Naive B cell (primary cell): ENCODE data around the gene C5orf24. TPM values are rescaled to one million over a fixed set of nuclear protein-coding genes. Genes with fewer than 3 reads are reported as not detected.
A peak's percentile ranks its signal among the peaks of the same experiment; 100 is the strongest.
"Not testable (repeated sequence)": the region's sequence is repeated elsewhere in the genome, so short reads cannot be mapped to it uniquely, and the experiment has no call there.

Experiments used
- ATAC-seq, 2 donors: fragments of 150-1000 bp; cut with Tn5 transposase; 2 replicates each; pipeline ENCODE4 v1.10.0; 2021; ENCODE audit warnings: low read depth in 2 of 2, mild to moderate bottlenecking in 2 of 2, moderate library complexity in 2 of 2
- DNase-seq: peaks from one replicate; pipeline ENCODE4 v3.0.0; 2022
- H3K27ac Mint-ChIP-seq, 6 donors: one replicate each; pipeline ENCODE4 v1.8.0; 2020 to 2022; ENCODE audit warnings: mild to moderate bottlenecking in 6 of 6, mixed read lengths in 6 of 6, moderate library complexity in 5 of 6, inconsistent platforms in 2 of 6
- H3K27me3 Mint-ChIP-seq, 3 donors: one replicate each; pipeline ENCODE4 v1.8.0; 2021 to 2022; ENCODE audit warnings: mixed read lengths in 3 of 3, mild to moderate bottlenecking in 1 of 3
- H3K36me3 Mint-ChIP-seq, 2 donors: one replicate each; pipeline ENCODE4 v1.8.0; 2020 to 2022; ENCODE audit warnings: mixed read lengths in 2 of 2, inconsistent platforms in 1 of 2, mild to moderate bottlenecking in 1 of 2
- H3K4me1 Mint-ChIP-seq, 3 donors: one replicate each; pipeline ENCODE4 v1.8.0; 2020 to 2022; ENCODE audit warnings: mixed read lengths in 3 of 3, inconsistent platforms in 1 of 3, mild to moderate bottlenecking in 1 of 3, moderate library complexity in 1 of 3
- H3K4me3 Mint-ChIP-seq, 8 donors: one replicate each; pipeline ENCODE4 v1.8.0; 2020 to 2022; ENCODE audit warnings: mild to moderate bottlenecking in 8 of 8, mixed read lengths in 8 of 8, moderate library complexity in 8 of 8, inconsistent platforms in 2 of 8
- H3K9me3 Mint-ChIP-seq, 7 donors: one replicate each; pipeline ENCODE4 v1.8.0; 2020 to 2022; ENCODE audit warnings: mixed read lengths in 7 of 7, mild to moderate bottlenecking in 5 of 7, inconsistent platforms in 2 of 7, moderate library complexity in 1 of 7
- polyA plus RNA-seq, 6 donors: library from polyadenylated mRNA; unstranded; fragments of 300-500 nt; fragmentation: Illumina TruSeq; gene quantifications; one replicate each; pipeline ENCODE4 v1.2.3, GENCODE V29; 2021; ENCODE audit warnings: low read depth in 6 of 6

Gene C5orf24
- polyA plus RNA-seq, 6 donors from 2014 or later, result 5.7 to 15.3 (median 12.0) TPM

DNA sequence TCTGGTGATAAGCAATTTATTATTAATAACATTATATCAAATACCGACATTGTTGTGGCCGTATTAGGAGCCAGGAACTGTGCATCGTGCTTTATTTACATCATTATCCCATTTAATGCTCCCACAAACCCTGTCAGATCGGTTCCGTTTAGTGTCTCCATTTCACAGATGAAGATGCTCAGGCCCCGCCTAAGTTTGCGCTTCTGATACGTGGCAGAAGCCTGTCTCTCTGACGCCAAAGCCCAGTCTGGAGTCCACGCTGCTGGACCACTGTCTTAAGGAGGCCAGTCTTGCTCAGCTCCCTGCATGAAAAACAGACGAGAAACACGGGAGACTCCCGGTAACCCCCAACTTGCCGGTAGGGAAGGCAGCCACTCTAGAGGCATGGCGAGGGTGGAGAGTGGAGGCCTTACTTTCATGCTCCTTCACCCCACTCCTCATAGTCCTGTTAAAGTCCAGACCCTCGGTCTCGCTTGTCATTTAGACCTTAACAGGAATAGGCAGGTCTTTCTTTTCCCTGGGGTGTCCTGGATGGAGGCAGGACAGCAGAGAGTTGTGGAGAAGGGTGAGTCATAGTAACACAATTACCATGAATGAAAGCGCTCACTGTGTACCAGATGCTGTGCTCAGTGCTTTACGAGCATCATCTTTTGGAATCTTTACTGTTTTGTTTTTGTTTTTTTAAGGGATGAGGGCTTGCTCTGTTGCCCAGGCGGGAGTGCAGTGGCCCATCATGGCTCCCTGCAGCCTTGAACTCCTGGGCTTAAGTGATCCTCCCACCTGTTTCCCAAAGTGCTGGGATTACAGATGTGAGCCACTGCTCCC, 29.3 kb downstream of the C5orf24 start:
- no peaks in the 10 kb centered on the region for H3K9me3 Mint-ChIP-seq
- ATAC-seq (peak; percentile 9 to 20), DNase-seq (no peak)
- peak overlapping the region; percentile 95 to 98 (median 96) for H3K27ac Mint-ChIP-seq
- H3K4me1 Mint-ChIP-seq, result peaks cover 30 to 55% (median 53%) of the 10 kb centered on the region in 3 donors
- H3K4me3 Mint-ChIP-seq, result peak overlapping the region; percentile 94 to 99 (median 96)
- no peaks in the 10 kb centered on the region for H3K36me3 Mint-ChIP-seq
- no peaks in the 10 kb centered on the region for H3K27me3 Mint-ChIP-seq

- Mint-ChIP-seq H3K4me1 (peaks cover 36 to 61% (median 61%) of the 10 kb centered on the region in 3 donors), H3K27ac (peak overlapping the region; percentile 14 to 85 (median 48)), H3K27me3 (no peaks in the 10 kb centered on the region), H3K4me3 (peak overlapping the region in 6 of 8 donors; percentile 6 to 97 (median 67)), H3K36me3 (no peaks in the 10 kb centered on the region), H3K9me3 (no peaks in the 10 kb centered on the region)
- ATAC-seq (no peak), DNase-seq (no peak)
Measured at GRCh38 chr5:134877159-134877558, 31.4 kb downstream of the C5orf24 start.

DNA sequence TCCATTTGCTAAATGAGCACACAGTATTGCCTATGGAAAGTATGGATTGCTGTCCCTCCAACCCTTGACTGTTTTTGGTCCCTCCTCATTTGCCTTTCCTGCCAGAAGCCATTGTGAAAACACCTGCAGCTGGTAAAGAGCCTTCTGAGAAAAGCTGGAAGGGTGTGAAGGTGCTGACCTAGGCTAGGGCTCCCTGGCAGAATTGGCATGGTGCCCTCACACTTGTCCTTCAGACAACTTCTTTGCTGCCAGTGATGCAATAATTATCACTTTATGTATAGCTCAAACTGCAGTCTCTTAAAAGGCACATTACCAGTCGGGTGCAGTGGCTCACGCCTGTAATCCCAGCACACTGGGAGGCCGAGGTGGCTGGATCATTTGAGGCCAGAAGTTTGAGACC, 32.6 kb downstream of the C5orf24 start:
- DNase-seq (no peak), ATAC-seq (no peak)
- H3K36me3 Mint-ChIP-seq, result no peaks in the 10 kb centered on the region
- no peaks in the 10 kb centered on the region for H3K9me3 Mint-ChIP-seq
- H3K27me3 Mint-ChIP-seq, result no peaks in the 10 kb centered on the region
- peaks cover 35 to 62% (median 58%) of the 10 kb centered on the region in 3 donors for H3K4me1 Mint-ChIP-seq
- H3K4me3 Mint-ChIP-seq, result peak overlapping the region in 1 of 8 donors; percentile 58
- H3K27ac Mint-ChIP-seq, result peak overlapping the region in 3 of 6 donors; percentile 29 to 60 (median 56)

- Mint-ChIP-seq H3K27me3 (no peaks in the 10 kb centered on the region), H3K27ac (peak overlapping the region in 1 of 6 donors; percentile 46), H3K4me3 (peak overlapping the region in 2 of 8 donors; percentile 4 to 53), H3K9me3 (no peaks in the 10 kb centered on the region), H3K4me1 (peaks cover 32 to 58% (median 55%) of the 10 kb centered on the region in 3 donors), H3K36me3 (no peaks in the 10 kb centered on the region)
- ATAC-seq (no peak), DNase-seq (no peak)
Measured at GRCh38 chr5:134879456-134879855, 33.7 kb downstream of the C5orf24 start.

GRCh38 chr5:134880937-134881336, 35.2 kb downstream of the C5orf24 start:
- not testable (repeated sequence) for H3K27me3 Mint-ChIP-seq, DNase-seq, ATAC-seq, H3K9me3 Mint-ChIP-seq, H3K36me3 Mint-ChIP-seq, H3K4me3 Mint-ChIP-seq
- H3K4me1 Mint-ChIP-seq, result peaks cover 32 to 55% (median 53%) of the 10 kb centered on the region in 3 donors
- H3K27ac Mint-ChIP-seq, result peak overlapping the region in 1 of 6 donors; percentile 54

- DNase-seq, ATAC-seq, H3K27me3 Mint-ChIP-seq, H3K4me3 Mint-ChIP-seq, H3K36me3 Mint-ChIP-seq, H3K27ac Mint-ChIP-seq, H3K9me3 Mint-ChIP-seq: not testable (repeated sequence)
- H3K4me1 Mint-ChIP-seq, result peaks cover 26 to 53% (median 45%) of the 10 kb centered on the region in 3 donors
Measured at GRCh38 chr5:134881711-134882110, 35.9 kb downstream of the C5orf24 start.

DNA sequence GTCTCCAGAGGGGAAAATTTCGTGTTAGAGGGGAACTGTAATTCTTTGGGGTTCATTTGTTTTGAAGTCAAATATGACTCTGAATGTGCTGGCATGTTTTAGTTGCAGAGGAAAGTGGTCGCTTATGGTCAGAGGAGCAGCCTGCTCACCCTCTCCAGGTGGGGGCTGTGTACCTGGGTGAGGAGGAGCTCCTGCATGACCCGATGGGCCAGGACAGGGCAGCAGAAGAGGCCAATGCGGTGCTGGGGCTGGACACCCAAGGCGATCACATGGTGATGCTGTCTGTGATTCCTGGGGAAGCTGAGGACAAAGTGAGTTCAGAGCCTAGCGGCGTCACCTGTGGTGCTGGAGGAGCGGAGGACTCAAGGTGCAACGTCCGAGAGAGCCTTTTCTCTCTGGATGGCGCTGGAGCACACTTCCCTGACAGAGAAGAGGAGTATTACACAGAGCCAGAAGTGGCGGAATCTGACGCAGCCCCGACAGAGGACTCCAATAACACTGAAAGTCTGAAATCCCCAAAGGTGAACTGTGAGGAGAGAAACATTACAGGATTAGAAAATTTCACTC, 41.9 kb downstream of the C5orf24 start:
- Mint-ChIP-seq H3K27ac (peak overlapping the region in 2 of 6 donors; percentile 60 to 70), H3K4me3 (no peak overlapping the region)

GRCh38 chr5:134889335-134889734, 43.6 kb downstream of the C5orf24 start:
- DNase-seq, result no peak
- Mint-ChIP-seq H3K4me1 (peaks cover 14 to 20% (median 19%) of the 10 kb centered on the region in 3 donors), H3K36me3 (peaks cover 14 to 19% of the 10 kb centered on the region in 2 donors), H3K9me3 (no peaks in the 10 kb centered on the region), H3K27me3 (no peaks in the 10 kb centered on the region), H3K27ac (no peak overlapping the region), H3K4me3 (no peak overlapping the region)
- ATAC-seq, result no peak

More for the DNA sequence above, 41.9 kb downstream of the C5orf24 start:
- ATAC-seq, result no peak
- no peak for DNase-seq
- Mint-ChIP-seq H3K4me1 (peaks cover 14 to 22% (median 18%) of the 10 kb centered on the region in 3 donors), H3K27me3 (no peaks in the 10 kb centered on the region), H3K36me3 (peaks cover 14 to 19% of the 10 kb centered on the region in 2 donors), H3K9me3 (no peaks in the 10 kb centered on the region)

DNA sequence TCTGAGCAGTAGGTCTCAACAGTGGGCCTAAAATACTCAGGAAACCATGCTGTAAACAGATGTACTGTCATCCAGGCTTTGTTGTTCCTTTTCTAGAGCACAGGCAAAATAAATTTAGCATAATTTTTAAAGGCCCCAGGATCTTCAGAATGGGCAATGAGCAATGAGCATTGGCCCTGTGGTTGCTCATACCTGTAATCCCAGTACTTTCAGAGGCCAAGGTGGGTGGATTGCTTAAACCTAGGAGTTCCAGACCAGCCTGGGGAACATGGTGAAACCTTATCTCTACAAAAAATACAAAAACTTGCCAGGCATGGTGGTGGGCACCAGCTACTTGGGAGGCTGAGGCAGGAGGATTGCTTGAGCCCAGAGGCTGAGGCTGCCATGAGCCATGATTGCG, 45.7 kb downstream of the C5orf24 start:
- Mint-ChIP-seq H3K4me1 (peaks cover 8 to 17% (median 15%) of the 10 kb centered on the region in 3 donors), H3K27me3 (no peaks in the 10 kb centered on the region), H3K36me3 (peaks cover 14 to 19% of the 10 kb centered on the region in 2 donors), H3K27ac (no peak overlapping the region), H3K9me3 (no peaks in the 10 kb centered on the region), H3K4me3 (no peak overlapping the region)
- DNase-seq (no peak), ATAC-seq (no peak)

DNA sequence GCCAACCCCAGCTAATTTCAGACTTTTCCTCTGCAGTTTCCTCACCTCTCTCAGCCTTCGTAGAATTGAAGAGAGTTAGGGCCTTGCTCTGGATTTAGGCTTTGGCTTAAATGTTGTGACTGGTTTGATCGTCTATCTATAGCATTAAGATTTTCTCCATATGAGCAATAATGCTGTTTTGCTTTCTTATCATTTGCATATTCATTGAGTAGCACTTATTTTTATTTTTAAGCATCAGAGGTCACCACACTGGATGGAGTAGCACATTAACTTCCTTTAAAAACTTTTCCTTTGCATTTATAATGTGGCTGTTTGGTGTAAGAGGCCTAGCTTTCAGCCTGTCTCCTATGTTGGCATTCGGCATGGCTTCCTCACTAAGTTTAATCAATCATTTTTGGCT, 46.5 kb downstream of the C5orf24 start:
- Mint-ChIP-seq H3K27me3 (no peaks in the 10 kb centered on the region), H3K4me1 (peaks cover 8 to 17% (median 13%) of the 10 kb centered on the region in 3 donors), H3K36me3 (peaks cover 14 to 18% of the 10 kb centered on the region in 2 donors), H3K9me3 (no peaks in the 10 kb centered on the region), H3K4me3 (no peak overlapping the region), H3K27ac (peak overlapping the region in 2 of 6 donors; percentile 5 to 26)
- ATAC-seq, result no peak
- no peak for DNase-seq

- Mint-ChIP-seq H3K36me3 (peaks cover 10 to 12% of the 10 kb centered on the region in 2 donors), H3K4me3 (no peak overlapping the region), H3K27me3 (no peaks in the 10 kb centered on the region), H3K4me1 (peaks cover 8 to 17% (median 13%) of the 10 kb centered on the region in 3 donors), H3K27ac (peak overlapping the region in 2 of 6 donors; percentile 5 to 26), H3K9me3 (no peaks in the 10 kb centered on the region)
- DNase-seq (no peak), ATAC-seq (no peak)
Measured at GRCh38 chr5:134892926-134893325, 47.2 kb downstream of the C5orf24 start.

- ATAC-seq (no peak), DNase-seq (no peak)
- Mint-ChIP-seq H3K4me3 (no peak overlapping the region), H3K27ac (peak overlapping the region in 2 of 6 donors; percentile 54 to 96), H3K36me3 (peaks cover 8 to 12% of the 10 kb centered on the region in 2 donors), H3K4me1 (peaks cover 8 to 17% (median 13%) of the 10 kb centered on the region in 3 donors), H3K9me3 (no peaks in the 10 kb centered on the region), H3K27me3 (no peaks in the 10 kb centered on the region)
Measured at GRCh38 chr5:134893748-134894505, 48.2 kb downstream of the C5orf24 start.
